SKM-1 treated with dmso at 0.1 percent for 144 hours (cell line): Measurements from ENCODE around the gene SLC15A3.

Experiments
- DNase-seq: peaks from one replicate; lab custom pipeline; 2025; ENCODE audit not compliant: unreplicated experiment; lab: John Stamatoyannopoulos, UW

Gene SLC15A3

DNA sequence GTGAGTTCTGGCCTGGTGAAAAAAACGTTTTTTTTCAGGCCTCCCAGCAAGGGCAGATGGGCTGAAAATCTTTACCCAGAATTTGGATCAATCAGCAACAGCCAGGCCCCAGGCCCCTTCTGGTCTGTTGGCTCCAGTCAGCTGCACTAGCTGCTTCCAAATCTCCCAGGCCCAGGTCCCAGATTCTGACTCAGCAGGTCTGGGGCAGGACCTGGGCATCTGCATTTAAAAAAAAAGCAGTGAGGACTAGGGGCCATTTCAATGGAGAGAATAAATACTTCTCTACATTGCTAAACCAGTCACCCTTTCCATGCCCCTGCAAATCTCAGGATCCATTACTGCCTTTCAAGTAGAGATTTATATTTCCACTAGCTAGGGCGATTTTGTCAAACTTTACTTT is 4.3 kb downstream of the SLC15A3 start:
- no peak for DNase-seq

DNA sequence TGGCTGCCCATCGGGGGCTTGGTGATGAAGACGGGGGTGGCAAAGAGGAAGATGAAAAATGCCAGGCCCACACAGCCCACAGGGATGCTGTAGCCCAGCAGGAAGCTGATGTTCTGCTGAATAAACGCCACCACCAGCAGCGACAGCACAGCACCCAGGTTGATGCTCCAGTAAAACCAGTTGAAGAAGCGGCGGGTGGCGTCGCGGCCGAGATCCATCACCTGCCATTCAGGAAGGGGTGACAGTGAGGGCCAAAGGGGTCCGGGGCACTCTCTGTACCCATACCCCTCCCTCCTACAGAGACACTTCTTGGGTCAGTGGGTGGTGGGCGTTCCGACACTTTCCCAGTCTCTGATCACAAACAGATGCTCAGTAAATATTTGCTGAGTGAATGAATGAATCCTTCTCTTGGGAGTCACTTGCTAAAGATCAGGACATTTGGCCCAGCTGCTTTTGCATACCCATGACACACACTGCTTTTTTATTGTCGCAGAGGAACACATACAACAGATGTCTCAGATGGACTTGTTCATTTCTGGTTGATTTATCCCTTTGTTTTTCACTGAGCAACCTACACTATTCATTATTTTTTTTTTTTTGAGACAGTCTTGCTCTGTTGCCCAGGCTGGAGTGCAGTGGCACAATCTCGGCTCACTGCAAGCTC is 5.2 kb downstream of the SLC15A3 start:
- DNase-seq = no peak

DNA sequence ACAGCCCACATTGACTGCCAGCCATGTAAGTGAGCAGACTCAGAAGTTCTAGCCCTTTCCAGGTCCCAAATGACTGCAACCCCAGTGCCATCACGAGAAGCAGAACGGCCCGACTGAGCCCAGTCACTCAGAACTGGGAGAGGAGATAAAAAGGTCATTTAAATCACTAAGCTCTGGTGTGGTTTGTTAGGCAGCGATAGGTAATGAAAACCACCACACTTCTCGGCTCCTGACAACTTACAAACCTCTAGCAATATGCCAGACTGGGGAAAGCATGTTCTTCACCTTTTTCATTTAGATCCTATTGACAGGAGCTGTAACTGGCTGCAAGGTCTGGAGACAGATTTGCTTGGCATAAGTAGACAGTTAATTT is 6.7 kb downstream of the SLC15A3 start:
- no peak for DNase-seq

DNA sequence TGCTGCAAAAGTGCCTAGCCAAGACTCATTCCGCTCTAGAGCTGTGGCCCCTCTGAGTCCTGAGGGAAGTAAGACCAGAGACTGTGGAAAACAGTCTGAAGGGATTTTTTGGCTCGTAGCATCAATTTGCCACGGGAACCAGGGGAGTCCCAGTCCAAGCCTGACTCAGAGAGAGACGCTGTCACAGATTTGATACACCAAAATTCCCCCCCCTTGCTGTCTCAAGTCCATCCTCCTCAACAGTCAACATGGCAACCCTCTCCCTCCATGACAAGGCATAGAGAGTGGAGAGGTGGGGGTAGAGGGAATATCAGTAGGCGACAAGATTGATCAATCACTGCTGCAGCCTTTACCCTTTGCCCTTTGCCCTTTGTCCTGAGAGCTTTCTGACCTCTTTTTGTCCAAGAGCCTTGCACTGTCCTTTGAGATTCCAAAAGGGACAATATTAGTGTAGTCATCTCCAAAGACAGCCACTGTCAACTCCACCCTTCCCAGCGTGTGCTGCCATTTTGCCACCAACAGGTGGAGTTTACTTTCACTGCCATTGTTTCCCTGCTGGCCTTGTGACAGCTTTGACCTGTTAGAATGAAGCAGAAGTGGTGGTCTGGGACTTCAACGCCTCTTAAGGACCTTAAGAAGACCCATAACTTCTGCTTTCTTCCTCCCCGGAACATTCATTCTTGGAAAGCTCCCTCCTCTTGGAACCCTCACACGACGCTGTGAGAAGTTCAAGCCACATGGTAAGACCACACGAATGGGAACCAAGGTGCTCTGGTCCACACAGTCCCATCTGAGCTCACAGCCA is 7.3 kb downstream of the SLC15A3 start:
- peak; percentile 41 for DNase-seq

DNA sequence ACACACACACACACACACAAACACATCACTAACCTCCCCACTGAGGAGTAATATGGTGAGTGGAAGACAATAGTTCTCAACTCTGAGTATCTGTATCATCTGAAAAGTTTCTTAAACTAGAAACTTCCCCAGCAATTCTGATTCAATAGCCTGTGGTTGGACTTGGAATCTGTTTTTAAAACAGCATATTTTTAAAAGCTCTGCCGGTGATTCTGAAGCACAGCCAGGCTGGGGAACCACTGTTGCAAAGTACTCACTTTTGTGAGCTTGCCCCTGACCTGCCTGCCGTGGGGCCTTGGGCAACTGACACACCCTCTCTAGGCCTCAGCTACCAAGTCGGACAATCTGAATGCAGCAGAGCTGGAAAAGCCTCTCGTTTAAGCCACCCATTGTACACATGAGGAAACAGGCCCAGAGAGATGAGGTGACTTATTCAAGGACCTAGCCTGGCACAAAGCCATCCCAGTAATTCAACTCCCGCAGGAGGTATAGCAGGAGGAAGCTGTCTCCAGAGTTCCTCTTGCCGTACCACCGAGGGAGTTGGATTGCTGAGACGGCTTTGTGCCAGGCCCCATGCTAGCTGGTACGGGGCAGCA is 8.9 kb downstream of the SLC15A3 start:
- no peak for DNase-seq

DNA sequence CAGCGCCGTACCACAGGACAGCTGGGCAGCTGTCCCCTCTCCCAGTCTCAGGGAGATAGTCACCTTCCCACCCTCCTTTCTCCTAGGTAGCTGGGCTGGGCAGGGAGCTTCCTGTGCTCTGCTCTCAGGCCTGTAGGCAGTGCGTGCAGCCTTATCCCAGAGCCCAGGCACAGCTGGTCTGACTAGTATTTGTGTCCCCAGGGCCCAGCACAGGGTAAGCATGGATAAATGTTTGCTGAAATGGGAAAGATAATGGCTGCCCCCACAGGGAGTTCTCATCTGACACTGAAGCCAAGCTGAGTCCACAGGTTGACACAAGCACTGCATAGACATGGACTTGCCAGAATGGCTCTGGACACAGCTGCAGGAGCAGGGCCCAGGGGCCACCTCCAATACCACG is 9.8 kb downstream of the SLC15A3 start:
- DNase-seq = no peak

DNA sequence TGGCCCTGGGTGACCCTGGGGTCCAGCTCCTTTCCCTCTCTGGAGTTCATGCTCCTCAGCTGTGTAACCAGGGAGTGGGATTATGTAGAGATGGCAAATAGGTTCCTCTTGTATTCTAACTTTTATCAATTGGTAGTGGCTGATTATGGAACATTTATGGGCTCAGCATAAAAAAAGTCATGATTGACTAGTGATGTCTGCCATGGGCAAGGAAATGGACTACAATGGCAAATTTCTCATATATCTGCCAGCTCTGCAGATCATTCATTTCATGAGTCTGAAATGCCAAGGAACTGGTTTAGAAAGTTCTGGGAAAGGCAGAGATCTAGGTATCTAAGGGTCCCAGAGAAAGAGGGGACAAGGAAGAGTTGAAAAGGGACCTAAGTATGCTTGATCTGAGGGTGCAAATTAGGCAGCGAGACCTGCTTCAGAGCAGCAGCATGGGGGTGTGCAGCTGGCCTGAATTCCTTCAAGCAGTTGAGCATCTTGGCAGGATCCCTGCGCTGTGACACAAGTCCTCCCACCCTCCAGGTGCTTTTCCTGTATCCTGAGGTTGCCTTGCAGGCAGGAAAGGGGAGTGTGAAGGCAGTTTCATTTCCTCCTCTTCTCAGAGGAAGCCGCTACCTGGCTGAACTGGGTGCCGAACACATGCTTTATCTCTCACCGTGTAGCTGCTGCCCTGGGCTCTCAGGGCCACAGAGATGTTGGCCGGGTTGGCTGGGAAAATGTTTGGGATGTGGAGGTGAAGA is 10.4 kb downstream of the SLC15A3 start:
- DNase-seq = no peak

DNA sequence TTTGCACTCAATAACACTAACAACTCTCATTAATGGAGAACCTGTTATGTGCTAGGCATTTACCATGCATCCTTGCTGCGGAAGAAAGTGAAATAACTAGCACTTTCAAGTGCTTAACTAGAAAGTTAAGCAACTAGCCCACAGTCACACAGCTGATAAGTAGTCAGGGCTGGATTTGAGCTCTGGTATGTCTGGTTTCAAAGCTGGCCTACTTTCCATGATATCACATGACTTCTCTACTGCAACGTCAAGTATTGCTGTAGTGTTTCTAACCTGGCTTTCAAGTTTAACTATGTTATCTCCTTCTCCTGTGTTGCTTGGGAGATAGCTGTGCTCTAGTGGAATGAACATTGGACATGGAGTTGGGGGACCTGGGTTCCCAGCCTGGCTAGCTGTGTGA is 12.1 kb downstream of the SLC15A3 start:
- DNase-seq = no peak

DNA sequence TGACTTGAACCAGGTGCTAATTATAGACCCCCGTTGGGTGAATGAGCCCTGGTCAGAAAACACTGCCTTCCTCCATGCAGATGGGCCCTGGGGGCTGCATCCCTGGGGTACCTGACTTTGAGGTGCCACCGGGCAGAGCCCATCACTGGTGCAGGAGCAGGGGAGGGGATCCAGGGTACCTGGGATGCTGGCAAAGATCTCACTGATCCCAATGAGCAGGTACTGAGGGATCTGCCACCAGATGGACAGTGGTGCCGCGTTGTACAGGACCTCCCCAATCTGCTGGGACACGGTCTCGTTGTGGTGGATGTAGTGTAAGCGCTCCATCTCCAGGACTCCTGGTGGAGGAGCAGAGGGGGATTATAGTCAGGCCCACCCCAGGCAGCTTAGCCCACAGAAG is 12.7 kb downstream of the SLC15A3 start:
- DNase-seq = no peak

DNA sequence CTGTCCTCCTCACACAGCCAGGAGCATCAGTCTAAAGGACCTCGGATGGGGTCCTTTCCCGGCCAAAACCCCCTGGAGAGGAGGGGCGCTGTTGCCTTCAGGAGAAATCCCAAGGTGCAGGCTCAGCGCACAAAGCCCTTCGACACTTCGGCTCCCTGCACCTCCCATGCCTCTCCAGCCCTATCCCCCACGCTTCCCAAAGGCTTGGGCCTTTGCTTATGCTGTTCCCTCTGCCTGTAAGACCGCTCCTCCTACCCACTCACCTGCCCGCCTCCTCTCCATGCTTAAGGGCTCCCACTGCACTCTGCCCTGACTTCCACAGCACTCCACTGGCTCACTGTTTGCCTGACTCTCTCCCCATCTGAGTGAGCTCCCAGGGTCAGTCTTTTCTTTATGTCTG is 13.5 kb downstream of the SLC15A3 start:
- DNase-seq = no peak

DNA sequence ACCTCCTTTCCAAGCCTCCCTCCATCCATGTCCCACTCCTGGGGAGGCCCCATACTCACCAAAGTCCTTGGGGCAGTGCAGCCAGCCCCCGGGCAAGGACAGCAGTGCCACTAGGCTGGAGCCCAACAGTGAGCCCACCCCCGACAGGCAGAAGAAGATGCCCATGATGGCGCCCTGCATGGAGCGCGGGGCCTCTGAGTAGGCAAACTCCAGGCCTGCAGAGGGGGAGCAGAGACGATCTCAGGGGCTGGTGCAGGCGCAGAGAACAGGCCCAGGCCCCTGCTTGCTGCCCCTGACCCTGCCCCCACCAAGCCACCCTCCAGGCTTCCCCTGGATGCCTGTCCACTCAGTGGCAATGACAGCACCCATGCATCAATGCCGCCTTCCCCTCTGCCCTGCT is 14.2 kb downstream of the SLC15A3 start:
- no peak for DNase-seq

DNA sequence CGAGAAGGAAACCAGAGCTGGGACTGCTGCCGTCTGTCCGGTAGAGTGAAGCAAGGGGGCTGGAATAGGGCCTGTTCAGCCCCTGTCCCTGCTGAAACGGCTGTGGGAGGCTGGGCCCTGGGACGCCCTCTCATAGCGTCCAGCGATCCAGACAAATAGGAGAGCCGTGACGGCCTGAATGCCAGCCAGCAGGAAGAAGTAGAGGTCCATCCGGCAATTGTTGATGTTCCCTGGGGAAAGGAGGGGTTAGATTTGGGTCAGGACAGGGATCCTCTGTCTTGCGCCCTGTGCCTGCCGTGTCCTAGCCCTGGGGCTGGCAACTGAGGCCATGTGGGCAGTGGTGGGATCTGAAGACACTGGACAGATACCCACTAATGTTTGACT is 14.8 kb downstream of the SLC15A3 start:
- no peak for DNase-seq

DNA sequence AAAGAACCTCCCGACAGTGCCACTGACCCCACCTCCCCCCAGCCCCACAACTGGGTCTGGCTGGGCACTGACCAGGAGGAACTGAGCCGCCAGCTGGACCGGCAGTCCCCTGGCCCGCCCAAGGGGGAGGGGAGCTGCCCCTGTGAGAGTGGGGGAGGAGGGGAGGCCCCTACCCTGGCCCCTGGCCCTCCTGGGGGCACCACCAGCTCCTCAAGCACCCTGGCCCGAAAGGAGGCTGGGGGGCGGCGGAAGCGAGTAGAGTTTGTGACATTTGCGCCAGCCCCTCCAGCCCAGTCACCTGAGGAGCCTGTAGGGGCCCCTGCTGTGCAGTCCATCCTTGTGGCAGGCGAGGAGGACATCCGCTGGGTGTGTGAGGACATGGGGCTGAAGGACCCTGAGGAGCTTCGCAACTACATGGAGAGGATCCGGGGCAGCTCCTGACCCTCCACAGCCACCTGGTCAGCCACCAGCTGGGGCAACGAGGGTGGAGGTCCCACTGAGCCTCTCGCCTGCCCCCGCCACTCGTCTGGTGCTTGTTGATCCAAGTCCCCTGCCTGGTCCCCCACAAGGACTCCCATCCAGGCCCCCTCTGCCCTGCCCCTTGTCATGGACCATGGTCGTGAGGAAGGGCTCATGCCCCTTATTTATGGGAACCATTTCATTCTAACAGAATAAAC is 15.4 kb downstream of the SLC15A3 start:
- DNase-seq = no peak

DNA sequence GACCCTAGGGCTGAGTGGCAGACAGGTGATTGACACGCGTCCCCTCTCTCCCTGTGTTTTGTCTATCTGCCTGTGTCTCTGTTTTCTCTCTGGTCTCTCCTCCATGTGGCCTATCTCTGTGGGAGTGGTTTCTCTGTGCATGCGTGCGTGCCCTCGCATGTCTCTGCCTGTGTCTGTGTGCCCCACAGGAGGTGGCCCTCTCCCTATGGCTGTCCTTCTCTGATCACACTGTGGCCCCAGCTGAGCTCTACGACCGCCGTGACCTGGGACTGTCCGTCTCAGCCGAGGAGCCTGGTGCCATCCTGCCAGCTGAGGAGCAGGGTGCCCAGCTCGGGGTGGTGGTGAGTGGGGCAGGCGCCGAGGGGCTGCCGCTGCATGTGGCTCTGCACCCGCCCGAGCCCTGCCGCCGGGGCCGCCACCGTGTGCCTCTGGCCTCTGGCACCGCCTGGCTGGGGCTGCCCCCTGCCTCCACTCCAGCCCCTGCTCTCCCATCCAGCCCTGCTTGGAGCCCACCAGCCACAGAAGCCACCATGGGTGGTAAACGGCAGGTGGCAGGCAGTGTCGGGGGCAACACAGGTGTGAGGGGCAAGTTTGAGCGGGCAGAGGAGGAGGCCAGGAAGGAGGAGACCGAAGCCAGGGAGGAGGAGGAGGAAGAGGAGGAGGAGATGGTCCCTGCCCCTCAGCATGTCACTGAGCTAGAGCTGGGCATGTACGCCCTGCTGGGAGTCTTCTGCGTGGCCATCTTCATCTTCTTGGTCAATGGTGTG is 16.1 kb downstream of the SLC15A3 start:
- DNase-seq = no peak

DNA sequence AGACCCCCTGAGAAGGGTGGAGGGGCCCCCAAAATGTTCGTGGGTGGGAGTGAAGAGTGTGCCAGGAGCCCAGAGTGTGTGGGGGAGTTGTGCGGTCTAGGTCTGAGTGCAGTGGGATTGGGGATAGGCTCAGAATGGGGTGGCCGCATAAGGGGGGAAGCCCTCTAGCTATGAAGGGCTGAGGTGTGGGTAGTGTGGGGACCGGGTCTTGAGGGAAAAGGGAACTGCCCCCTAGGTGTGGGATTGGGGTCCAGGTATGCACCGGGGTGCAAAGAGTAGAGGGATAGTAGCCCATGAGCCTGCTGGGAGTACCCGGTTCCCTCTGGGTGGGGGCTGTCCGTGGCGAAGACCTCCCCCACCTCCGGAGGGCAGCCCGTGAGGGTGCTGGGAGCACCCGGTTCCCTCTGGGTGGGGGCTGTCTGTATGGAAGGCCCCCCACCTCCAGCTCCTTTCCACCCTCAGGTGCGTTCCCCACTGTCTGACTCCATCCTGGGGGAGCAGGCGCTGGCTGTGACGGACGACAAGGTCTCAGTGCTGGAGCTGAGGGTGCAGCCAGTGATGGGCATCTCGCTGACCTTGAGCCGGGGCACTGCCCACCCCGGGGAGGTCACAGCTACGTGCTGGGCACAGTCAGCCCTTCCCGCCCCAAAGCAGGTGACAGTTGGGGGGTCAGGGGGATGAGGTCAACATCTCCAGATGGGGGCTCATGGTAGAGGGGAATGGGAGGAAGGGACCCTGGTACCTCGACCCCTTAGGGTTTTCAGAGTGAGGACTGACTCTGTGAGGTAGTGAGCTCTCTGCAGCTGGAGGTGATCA is 17.0 kb downstream of the SLC15A3 start:
- DNase-seq = no peak

DNA sequence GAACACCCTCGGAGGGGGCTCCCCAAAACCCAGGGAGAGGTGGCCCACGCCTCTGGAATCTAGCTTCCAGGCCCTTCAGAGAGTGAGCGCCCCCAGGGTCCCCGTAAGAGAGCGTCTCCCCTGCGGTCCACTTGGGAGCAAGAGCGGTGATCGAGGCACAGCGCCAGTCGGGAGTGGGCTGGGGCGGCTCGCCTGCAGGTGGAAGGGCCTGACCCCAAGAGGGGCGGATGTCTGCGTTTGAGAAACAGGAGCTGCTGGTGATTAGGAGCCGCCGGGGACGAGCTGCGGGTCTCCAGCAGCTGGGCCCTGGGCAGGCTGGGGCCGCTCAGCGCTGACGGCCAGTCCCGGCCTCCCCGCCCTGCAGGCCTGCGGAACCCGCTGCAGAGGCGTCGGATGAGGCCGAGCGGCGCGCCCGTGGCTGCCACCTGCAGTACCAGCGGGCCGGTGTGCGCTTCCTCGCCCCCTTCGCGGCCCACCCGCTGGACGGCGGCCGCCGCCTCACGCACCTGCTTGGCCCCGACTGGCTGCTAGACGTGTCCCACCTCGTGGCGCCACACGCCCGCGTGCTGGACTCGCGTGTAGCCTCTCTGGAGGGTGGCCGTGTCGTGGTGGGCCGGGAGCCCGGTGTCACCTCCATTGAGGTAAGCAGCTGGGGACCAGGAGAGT is 17.7 kb downstream of the SLC15A3 start:
- no peak for DNase-seq

DNA sequence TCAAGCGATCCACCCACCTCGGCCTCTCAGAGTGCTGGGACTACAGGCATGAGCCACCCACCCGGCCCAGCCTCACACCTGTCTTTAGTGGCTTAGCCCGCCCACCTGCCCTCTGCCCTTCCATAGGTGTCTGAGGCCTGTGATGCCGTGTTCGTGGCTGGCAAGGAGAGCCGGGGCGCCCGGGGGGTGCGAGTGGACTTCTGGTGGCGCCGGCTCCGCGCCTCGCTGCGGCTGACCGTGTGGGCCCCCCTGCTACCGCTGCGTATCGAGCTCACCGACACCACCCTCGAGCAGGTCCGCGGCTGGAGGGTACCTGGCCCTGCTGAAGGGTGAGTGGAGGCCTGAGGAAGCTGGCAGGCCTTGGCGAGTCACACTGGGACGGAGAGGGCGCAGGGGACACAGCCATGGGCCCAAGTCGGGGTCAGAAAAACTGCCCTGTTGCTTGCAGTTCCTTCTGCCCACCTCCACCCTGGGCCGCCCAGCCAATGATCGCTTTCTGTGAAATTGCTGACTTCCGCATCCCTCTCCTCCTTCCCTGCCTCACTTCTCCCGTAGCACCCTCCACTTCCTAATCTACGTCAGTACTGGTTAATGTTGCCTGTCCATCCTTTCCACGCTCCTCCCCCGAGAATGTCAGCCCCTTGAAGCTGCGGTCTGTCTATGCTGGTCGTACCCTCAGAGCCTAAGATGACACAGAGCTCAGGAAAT is 18.4 kb downstream of the SLC15A3 start:
- no peak for DNase-seq

DNA sequence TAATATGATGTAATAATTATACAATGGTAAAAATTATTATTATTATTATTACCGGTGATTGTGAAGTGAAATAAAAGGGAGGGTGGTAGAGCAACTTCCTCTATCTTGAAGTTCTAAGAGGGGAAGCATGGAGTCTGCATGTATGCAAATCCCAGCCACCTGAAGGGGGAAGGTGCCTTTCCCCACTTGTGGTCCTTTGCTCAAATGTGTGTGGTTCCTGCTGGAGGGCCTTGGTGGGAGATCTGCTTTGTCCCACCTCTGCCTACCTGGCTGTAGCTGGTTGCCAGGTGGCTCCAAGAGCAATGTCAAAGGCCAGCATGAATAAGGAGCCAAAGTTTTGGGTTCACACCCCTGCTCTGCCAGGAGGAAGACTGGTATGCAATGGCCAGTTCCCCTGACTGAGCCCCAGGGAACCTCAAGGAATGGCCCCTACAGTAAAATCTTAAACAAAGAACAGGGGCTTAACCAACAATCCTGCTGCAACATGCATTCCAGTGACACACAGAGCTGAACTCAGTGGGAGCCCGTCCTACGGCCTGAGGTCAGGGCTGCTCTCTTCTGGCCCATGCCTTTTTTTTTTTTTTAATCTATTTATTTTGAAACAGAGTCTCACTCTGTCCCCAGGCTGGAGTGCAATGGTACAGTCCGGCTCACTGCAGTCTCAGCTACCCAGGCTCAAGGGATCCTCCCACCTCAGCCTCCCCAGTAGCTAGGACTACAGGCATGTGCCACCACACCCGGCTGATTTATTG is 19.2 kb downstream of the SLC15A3 start:
- DNase-seq = no peak
